IMR-90 (cell line): ENCODE measurements around the gene EVX1. TPM values are rescaled to one million over a fixed set of nuclear protein-coding genes. Genes with fewer than 3 reads are reported as not detected.

Experiments used
- ATAC-seq: fragments of 200-7000 bp; cut with Tn5 transposase; 2 replicates; pipeline ENCODE4 v1.9.1; 2020; ENCODE audit warnings: low read depth, mild to moderate bottlenecking, moderate library complexity
- BruUV-seq: library from RNA; stranded (reverse); fragments of 400-500 nt; replicated peaks from 2 replicates; lab custom pipeline; 2021; lab: Mats Ljungman, UMichigan
- CTCF ChIA-PET: fragments of 300-600 bp; formaldehyde crosslinking; extraction: SDS; loops from one replicate; lab custom pipeline; 2021; ENCODE audit warnings: antibody characterized with exemption; lab: Yijun Ruan, JAX
- POLR2A ChIA-PET: fragments of 300-600 bp; sonication (Branson Sonifier 250); formaldehyde crosslinking; loops from one replicate; lab custom pipeline; 2022; ENCODE audit warnings: antibody characterized with exemption; ENCODE audit not compliant: unreplicated experiment; lab: Charles Lee
- DNase-seq: peaks from one replicate; pipeline ENCODE4 v3.0.0; 2013
- H2AFZ ChIP-seq: replicated peaks from 2 replicates; pipeline ENCODE3; 2013; ENCODE audit warnings: low read length, mild to moderate bottlenecking; ENCODE audit not compliant: poor library complexity
- H2AK5ac ChIP-seq: 2 replicates; pipeline ENCODE4 v1.6.1; 2013; ENCODE audit warnings: low read depth, low read length, inconsistent platforms
- H2AK9ac ChIP-seq: replicated peaks from 2 replicates; pipeline ENCODE3; 2013; ENCODE audit warnings: mild to moderate bottlenecking, low read depth, low read length, moderate library complexity; ENCODE audit not compliant: poor library complexity
- H2BK120ac ChIP-seq: 2 replicates; pipeline ENCODE4 v1.6.1; 2013; ENCODE audit warnings: low read depth, low read length, inconsistent platforms
- H2BK15ac ChIP-seq: 3 replicates; pipeline ENCODE4 v1.6.1; 2013; ENCODE audit warnings: low read depth, low read length, inconsistent platforms
- H2BK20ac ChIP-seq: 2 replicates; pipeline ENCODE4 v1.6.1; 2013; ENCODE audit warnings: low read depth, mild to moderate bottlenecking, inconsistent platforms, low read length, moderate library complexity
- H2BK5ac ChIP-seq: 2 replicates; pipeline ENCODE4 v1.6.1; 2013; ENCODE audit warnings: mild to moderate bottlenecking, low read depth, low read length, inconsistent platforms; ENCODE audit not compliant: poor library complexity, severe bottlenecking
- H3K14ac ChIP-seq: replicated peaks from 2 replicates; pipeline ENCODE4 v1.6.1; 2013; ENCODE audit warnings: low read depth, low read length, inconsistent platforms
- H3K18ac ChIP-seq: 2 replicates; pipeline ENCODE4 v1.6.1; 2013; ENCODE audit warnings: low read depth, low read length, control low read depth
- H3K23ac ChIP-seq: 2 replicates; pipeline ENCODE4 v1.6.1; 2013; ENCODE audit warnings: low read depth, low read length, inconsistent platforms
- H3K27ac ChIP-seq: 2 replicates; pipeline ENCODE4 v1.5.1; 2013; ENCODE audit warnings: mild to moderate bottlenecking, control low read depth, low read length; ENCODE audit not compliant: insufficient read depth
- H3K27me3 ChIP-seq: 2 replicates; pipeline ENCODE4 v1.6.1; 2013; ENCODE audit warnings: low read length; ENCODE audit not compliant: control insufficient read depth, insufficient read depth
- H3K36me3 ChIP-seq: 2 replicates; pipeline ENCODE4 v1.6.1; 2013; ENCODE audit warnings: low read length, mixed read lengths; ENCODE audit not compliant: control insufficient read depth, insufficient read depth
- H3K4ac ChIP-seq: 2 replicates; pipeline ENCODE4 v1.6.1; 2013; ENCODE audit warnings: low read depth, low read length, inconsistent platforms
- H3K4me1 ChIP-seq: 2 replicates; pipeline ENCODE4 v1.6.1; 2013; ENCODE audit warnings: low read length, mixed read lengths; ENCODE audit not compliant: control insufficient read depth, insufficient read depth
- H3K4me2 ChIP-seq: 2 replicates; pipeline ENCODE4 v1.6.1; 2013; ENCODE audit warnings: low read depth, mild to moderate bottlenecking, control low read depth, low read length, moderate library complexity
- H3K4me3 ChIP-seq: 2 replicates; pipeline ENCODE4 v1.5.1; 2013; ENCODE audit warnings: low read depth, mild to moderate bottlenecking, control low read depth, low read length, moderate library complexity; ENCODE audit not compliant: insufficient read depth
- H3K56ac ChIP-seq: 2 replicates; pipeline ENCODE4 v1.6.1; 2013; ENCODE audit warnings: low read length, inconsistent platforms; ENCODE audit not compliant: insufficient read depth; ENCODE audit errors: extremely low read depth
- H3K79me1 ChIP-seq, 2 experiments: 2 replicates each; pipeline ENCODE4 v1.6.1; 2013; ENCODE audit warnings: low read length in 2 of 2, inconsistent platforms in 1 of 2, low read depth in 1 of 2
- H3K9ac ChIP-seq: 2 replicates; pipeline ENCODE4 v1.6.1; 2013; ENCODE audit warnings: low read depth, low read length, control low read depth
- H3K9me1 ChIP-seq: 2 replicates; pipeline ENCODE4 v1.6.1; 2013; ENCODE audit warnings: low read length, inconsistent platforms; ENCODE audit not compliant: insufficient read depth
- H3K9me3 ChIP-seq: 2 replicates; pipeline ENCODE4 v1.6.1; 2013; ENCODE audit warnings: low read length; ENCODE audit not compliant: control insufficient read depth, insufficient read depth
- H4K20me1 ChIP-seq: 2 replicates; pipeline ENCODE4 v1.6.1; 2013; ENCODE audit warnings: low read length, inconsistent platforms; ENCODE audit not compliant: insufficient read depth
- H4K5ac ChIP-seq: 2 replicates; pipeline ENCODE4 v1.6.1; 2013; ENCODE audit warnings: mild to moderate bottlenecking, low read depth, low read length, control low read depth
- H4K8ac ChIP-seq, 2 experiments: 2 replicates each; pipeline ENCODE4 v1.6.1; 2013; ENCODE audit warnings: low read depth in 2 of 2, low read length in 2 of 2, control low read depth in 1 of 2, inconsistent platforms in 1 of 2
- H4K91ac ChIP-seq: 2 replicates; pipeline ENCODE4 v1.6.1; 2013; ENCODE audit warnings: low read depth, low read length, inconsistent platforms; ENCODE audit not compliant: insufficient read depth
- BHLHE40 ChIP-seq: fragments of 150-350 bp; IDR thresholded peaks from 2 replicates; pipeline ENCODE4 v1.6.1; 2016; ENCODE audit warnings: mild to moderate bottlenecking, low read depth, low read length
- CEBPB ChIP-seq: IDR thresholded peaks from 2 replicates; pipeline ENCODE4 v1.6.1; 2012; ENCODE audit warnings: low read depth, low read length, improper control_type of control experiment
- CHD1 ChIP-seq: IDR thresholded peaks from 2 replicates; pipeline ENCODE4 v1.6.1; 2012; ENCODE audit warnings: low read depth, low read length, improper control_type of control experiment
- FOS ChIP-seq: fragments of 150-350 bp; IDR thresholded peaks from 2 replicates; pipeline ENCODE4 v1.6.1; 2016; ENCODE audit warnings: low read depth, low read length
- MAFK ChIP-seq: IDR thresholded peaks from 2 replicates; pipeline ENCODE4 v1.6.1; 2012; ENCODE audit warnings: low read depth, low read length, improper control_type of control experiment
- MAZ ChIP-seq: IDR thresholded peaks from 2 replicates; pipeline ENCODE4 v1.6.1; 2012; ENCODE audit warnings: low read depth, mild to moderate bottlenecking, low read length, improper control_type of control experiment, moderate library complexity, borderline replicate concordance
- MXI1 ChIP-seq: IDR thresholded peaks from 2 replicates; pipeline ENCODE4 v1.6.1; 2012; ENCODE audit warnings: low read depth, mild to moderate bottlenecking, low read length, moderate library complexity, borderline replicate concordance
- NFE2L2 ChIP-seq: fragments of 150-350 bp; IDR thresholded peaks from 2 replicates; pipeline ENCODE4 v1.6.1; 2016; ENCODE audit warnings: low read depth, mild to moderate bottlenecking, low read length
- POLR2A ChIP-seq: IDR thresholded peaks from 2 replicates; pipeline ENCODE4 v1.6.1; 2012; ENCODE audit warnings: mild to moderate bottlenecking, low read depth, low read length
- RAD21 ChIP-seq: IDR thresholded peaks from 2 replicates; pipeline ENCODE4 v1.6.1; 2012; ENCODE audit warnings: low read length, improper control_type of control experiment
- RCOR1 ChIP-seq: IDR thresholded peaks from 2 replicates; pipeline ENCODE4 v1.6.1; 2012; ENCODE audit warnings: mild to moderate bottlenecking, low read length, improper control_type of control experiment; ENCODE audit not compliant: insufficient replicate concordance
- RFX5 ChIP-seq: IDR thresholded peaks from 2 replicates; pipeline ENCODE4 v1.8.0; 2012; ENCODE audit warnings: low read depth, mild to moderate bottlenecking, low read length, moderate library complexity
- SMC3 ChIP-seq: fragments of 150-350 bp; IDR thresholded peaks from 2 replicates; pipeline ENCODE4 v1.6.1; 2016; ENCODE audit warnings: low read depth, mild to moderate bottlenecking, antibody characterized with exemption, low read length, moderate library complexity
- WGBS, 2 experiments: methylation state at CpG; one replicate each; pipeline versions ENCODE4 v1.1.5 to v1.1.7; 2013; ENCODE audit warnings: missing lambda C conversion rate in 2 of 2; ENCODE audit not compliant: insufficient read length in 1 of 2; ENCODE audit errors: extremely low coverage in 2 of 2; 5-methylcytosine and 5-hydroxymethylcytosine counted together
- dilution Hi-C: fragments of 300-500 bp; cut with HindIII; formaldehyde crosslinking; loops from one replicate; pipeline ENCODE4 v1.14.3; 2018; ENCODE audit warnings: low sequenced_read_pairs; ENCODE audit not compliant: unreplicated experiment
- in situ Hi-C: fragments of 300-500 bp; cut with MboI; formaldehyde crosslinking; loops from 3 replicates; pipeline ENCODE4 v1.14.3; 2019; ENCODE audit warnings: low sequenced_read_pairs, inconsistent platforms, mixed read lengths
- intact Hi-C: fragments of 100-400 bp; cut with micrococcal nuclease; formaldehyde crosslinking; loops from 2 replicates; pipeline ENCODE4 v1.10.0; 2022
- polyA plus RNA-seq, 3 experiments: library from polyadenylated mRNA; depleted of rRNA; stranded (reverse); fragments of >200 nt; gene quantifications; 2 replicates each; pipeline ENCODE4 v1.2.3, GENCODE V29; 2012; ENCODE audit warnings: low replicate concordance in 1 of 3
- total RNA-seq: library from RNA; depleted of rRNA; stranded (reverse); fragments of >200 nt; gene quantifications from 2 replicates; pipeline ENCODE4 v1.2.3, GENCODE V29; 2012
- TF ChIP-seq, protein P1 (sequence below): fragments of 150-350 bp; IDR thresholded peaks from 2 replicates; pipeline ENCODE4 v1.6.1; 2017; ENCODE audit warnings: mild to moderate bottlenecking, antibody characterized with exemption, low read length, low read depth
- TF ChIP-seq, protein P2 (sequence below): fragments of 150-350 bp; IDR thresholded peaks from 2 replicates; pipeline ENCODE4 v1.6.1; 2016; ENCODE audit warnings: low read depth, mild to moderate bottlenecking, low read length, moderate library complexity, borderline replicate concordance
- TF ChIP-seq, protein P3 (sequence below): conservative IDR thresholded peaks from 2 replicates; pipeline ENCODE4 v1.5.1; 2012; ENCODE audit warnings: mild to moderate bottlenecking, low read depth, low read length, improper control_type of control experiment

Gene EVX1
- total and polyA plus RNA-seq, 2 of the 4 experiments (the other 2 are of a cell fraction): not detected

DNA sequence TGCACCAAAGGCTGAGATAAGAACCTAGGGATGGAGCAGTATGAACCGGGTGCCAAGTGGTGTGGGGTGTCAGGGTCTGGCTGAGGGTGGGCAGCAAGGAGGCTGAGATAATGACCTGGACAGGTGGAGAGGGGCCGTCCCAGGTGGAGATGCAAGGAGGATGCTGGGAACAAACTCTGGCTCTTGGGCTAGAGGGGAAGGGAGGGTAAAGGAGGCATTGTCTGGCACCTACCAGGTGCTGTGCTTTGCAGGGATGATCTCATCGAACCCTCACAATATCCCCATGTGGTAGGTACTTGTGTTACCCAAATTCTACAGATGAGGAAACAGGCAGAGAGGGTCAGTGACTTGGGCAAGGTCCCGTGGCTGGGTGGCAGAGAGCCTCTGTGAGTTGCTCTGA is 22.8 kb upstream of the EVX1 start:
- Histone ChIP-seq H3K14ac (no peak overlapping the region), H3K9me3 (peaks cover 7% of the 10 kb centered on the region; the same call in 1 of the 2 replicates), H4K5ac (no peak overlapping the region), H3K4me2 (no peak overlapping the region), H2BK120ac (no peak overlapping the region), H3K4me1 (no peaks in the 10 kb centered on the region), H2BK5ac (no peak overlapping the region), H3K9ac (no peak overlapping the region), H4K91ac (no peak overlapping the region), H3K9me1 (no peaks in the 10 kb centered on the region), H3K27ac (no peak overlapping the region), H3K56ac (no peak overlapping the region), H3K79me1 (no peaks in the 10 kb centered on the region), H4K8ac (no peak overlapping the region), H4K20me1 (no peaks in the 10 kb centered on the region), H3K36me3 (no peaks in the 10 kb centered on the region), H2AK5ac (no peak overlapping the region), H3K4ac (no peak overlapping the region), H2BK20ac (no peak overlapping the region), H2AK9ac (no peak overlapping the region), H3K27me3 (peaks cover 79% of the 10 kb centered on the region), H2BK15ac (no peak overlapping the region), H3K4me3 (no peak overlapping the region), H3K18ac (no peak overlapping the region), H3K23ac (no peak overlapping the region), H2AFZ (no peak overlapping the region)
- intact Hi-C loops (no loop called here), in situ Hi-C loops (no loop called here), dilution Hi-C loops (no loop called here)
- TF ChIP-seq CHD1 (no peak), SMC3 (no peak), RCOR1 (no peak), FOS (no peak), MAZ (no peak), MXI1 (no peak), BHLHE40 (no peak), MAFK (no peak), RAD21 (no peak), RFX5 (no peak), POLR2A (no peak), CEBPB (no peak), NFE2L2 (no peak)
- TF ChIP-seq, protein P1, sequence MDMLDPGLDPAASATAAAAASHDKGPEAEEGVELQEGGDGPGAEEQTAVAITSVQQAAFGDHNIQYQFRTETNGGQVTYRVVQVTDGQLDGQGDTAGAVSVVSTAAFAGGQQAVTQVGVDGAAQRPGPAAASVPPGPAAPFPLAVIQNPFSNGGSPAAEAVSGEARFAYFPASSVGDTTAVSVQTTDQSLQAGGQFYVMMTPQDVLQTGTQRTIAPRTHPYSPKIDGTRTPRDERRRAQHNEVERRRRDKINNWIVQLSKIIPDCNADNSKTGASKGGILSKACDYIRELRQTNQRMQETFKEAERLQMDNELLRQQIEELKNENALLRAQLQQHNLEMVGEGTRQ: no peak
- TF ChIP-seq, protein P2, sequence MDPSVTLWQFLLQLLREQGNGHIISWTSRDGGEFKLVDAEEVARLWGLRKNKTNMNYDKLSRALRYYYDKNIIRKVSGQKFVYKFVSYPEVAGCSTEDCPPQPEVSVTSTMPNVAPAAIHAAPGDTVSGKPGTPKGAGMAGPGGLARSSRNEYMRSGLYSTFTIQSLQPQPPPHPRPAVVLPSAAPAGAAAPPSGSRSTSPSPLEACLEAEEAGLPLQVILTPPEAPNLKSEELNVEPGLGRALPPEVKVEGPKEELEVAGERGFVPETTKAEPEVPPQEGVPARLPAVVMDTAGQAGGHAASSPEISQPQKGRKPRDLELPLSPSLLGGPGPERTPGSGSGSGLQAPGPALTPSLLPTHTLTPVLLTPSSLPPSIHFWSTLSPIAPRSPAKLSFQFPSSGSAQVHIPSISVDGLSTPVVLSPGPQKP: no peak
- TF ChIP-seq, protein P3, sequence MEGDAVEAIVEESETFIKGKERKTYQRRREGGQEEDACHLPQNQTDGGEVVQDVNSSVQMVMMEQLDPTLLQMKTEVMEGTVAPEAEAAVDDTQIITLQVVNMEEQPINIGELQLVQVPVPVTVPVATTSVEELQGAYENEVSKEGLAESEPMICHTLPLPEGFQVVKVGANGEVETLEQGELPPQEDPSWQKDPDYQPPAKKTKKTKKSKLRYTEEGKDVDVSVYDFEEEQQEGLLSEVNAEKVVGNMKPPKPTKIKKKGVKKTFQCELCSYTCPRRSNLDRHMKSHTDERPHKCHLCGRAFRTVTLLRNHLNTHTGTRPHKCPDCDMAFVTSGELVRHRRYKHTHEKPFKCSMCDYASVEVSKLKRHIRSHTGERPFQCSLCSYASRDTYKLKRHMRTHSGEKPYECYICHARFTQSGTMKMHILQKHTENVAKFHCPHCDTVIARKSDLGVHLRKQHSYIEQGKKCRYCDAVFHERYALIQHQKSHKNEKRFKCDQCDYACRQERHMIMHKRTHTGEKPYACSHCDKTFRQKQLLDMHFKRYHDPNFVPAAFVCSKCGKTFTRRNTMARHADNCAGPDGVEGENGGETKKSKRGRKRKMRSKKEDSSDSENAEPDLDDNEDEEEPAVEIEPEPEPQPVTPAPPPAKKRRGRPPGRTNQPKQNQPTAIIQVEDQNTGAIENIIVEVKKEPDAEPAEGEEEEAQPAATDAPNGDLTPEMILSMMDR: no peak
- 38% methylated on average over 1 of the region's 4 CpGs; no CpG with 5 or more reads in 1 of the 2 experiments for WGBS, 2 experiments
- BruUV-seq: no TSS peak
- POLR2A ChIA-PET: no interaction called here
- no peak for DNase-seq
- CTCF ChIA-PET: no interaction called here
- no peak for ATAC-seq
